ENCODE data around the gene CNBD2. TPM values are rescaled to one million over a fixed set of nuclear protein-coding genes. Genes with fewer than 3 reads are reported as not detected.
"Not testable (repeated sequence)": the region's sequence is repeated elsewhere in the genome, so short reads cannot be mapped to it uniquely, and the experiment has no call there.

CNBD2 gene
- polyA plus RNA-seq, 6 donors from 2014 or later, result 13.4 to 23.7 (median 17.5) TPM

DNA sequence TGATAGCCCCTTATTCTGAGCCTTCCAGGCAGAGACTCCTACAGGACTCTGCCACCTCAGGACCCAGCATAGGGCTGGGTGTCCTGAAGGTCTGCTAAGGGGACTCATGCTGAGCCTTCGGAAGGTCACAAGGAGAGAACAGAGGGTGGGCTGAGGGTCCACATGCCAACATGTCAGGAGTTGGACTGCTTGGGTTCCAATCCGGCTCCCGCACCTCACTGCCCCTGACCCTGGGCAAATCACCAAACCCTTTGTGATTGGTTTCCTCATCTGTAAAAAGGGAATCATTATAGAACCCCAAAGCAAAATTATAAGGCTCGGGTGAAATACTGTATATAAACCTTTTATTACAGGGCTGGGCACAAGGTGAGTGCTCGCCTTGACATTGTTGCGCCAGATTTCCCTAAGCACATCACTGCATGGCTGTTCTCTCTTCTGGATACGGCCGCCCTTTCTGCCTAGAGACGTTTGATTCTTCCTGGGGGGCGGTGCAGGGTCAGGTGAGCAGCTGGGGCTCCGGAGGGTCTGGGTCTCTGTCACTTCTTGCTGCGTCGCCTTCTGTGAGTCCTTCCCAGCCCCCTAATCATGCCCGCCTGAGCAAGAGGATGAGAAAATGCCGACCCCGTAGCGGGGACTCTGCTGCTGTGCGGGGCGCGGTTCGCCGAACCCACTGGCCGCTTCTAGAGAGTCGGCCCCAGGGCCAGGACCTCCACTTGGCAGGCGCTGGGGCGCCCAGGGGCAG is 95.7 kb downstream of the CNBD2 start:
- no peaks in the 10 kb centered on the region for H3K36me3 Mint-ChIP-seq
- H3K27ac Mint-ChIP-seq, result peak overlapping the region; percentile 10 to 96 (median 92)
- DNase-seq (no peak), ATAC-seq (ENCODE audit: low read depth in 2 of 2) (peak in 1 of 2 donors; percentile 1)
- peaks cover 0 to 7% (median 0%) of the 10 kb centered on the region in 3 donors for H3K27me3 Mint-ChIP-seq
- peaks cover 0 to 11% (median 7%) of the 10 kb centered on the region in 3 donors for H3K4me1 Mint-ChIP-seq
- peak overlapping the region; percentile 83 to 93 (median 92) for H3K4me3 Mint-ChIP-seq
- H3K9me3 Mint-ChIP-seq, result peaks cover 0 to 5% (median 0%) of the 10 kb centered on the region in 7 donors

DNA sequence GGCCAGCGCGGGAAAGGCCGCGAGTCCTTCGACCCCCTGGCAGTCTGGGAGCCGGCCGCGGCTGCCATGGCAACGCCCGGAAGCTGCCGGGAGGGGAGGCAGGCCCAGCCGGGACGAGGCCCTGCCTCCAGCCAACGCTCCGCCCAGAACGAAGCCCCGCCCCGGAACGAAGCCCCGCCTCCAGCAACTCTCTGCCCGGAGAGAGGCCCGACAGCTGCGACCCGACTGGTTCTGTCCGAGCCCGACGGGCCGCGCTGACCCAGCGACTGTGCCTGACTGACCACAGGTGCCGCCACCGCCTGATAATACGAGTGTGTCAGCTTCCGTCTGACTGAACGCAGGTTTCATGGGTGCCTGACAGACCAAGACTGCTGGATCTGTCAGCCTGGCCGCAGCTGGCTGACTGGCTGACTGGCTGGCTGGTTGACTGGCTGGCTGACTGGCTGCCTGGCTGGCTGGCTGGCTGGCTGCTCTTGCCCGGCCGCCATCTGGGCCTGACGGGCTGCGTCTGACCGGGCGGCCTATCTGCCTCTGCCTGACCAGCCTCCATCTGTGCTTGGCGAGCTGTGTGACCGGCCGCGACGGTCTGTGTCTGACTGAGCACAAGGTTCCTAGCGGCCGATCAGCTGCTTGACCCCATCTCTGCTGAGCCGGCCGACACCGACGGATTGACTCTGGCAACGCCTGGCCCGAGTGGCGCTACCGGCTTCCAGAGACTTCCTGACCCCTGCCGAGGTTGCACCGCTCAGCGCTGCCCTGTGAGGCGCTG is 96.5 kb downstream of the CNBD2 start:
- peak; percentile 94 for DNase-seq
- Mint-ChIP-seq H3K4me1 (peaks cover 0 to 11% (median 7%) of the 10 kb centered on the region in 3 donors), H3K4me3 (peak overlapping the region; percentile 83 to 93 (median 92)), H3K9me3 (peaks cover 0 to 5% (median 0%) of the 10 kb centered on the region in 7 donors), H3K36me3 (no peaks in the 10 kb centered on the region), H3K27ac (peak overlapping the region; percentile 88 to 97 (median 94)), H3K27me3 (peaks cover 4 to 13% (median 6%) of the 10 kb centered on the region in 3 donors)
- ATAC-seq (ENCODE audit: low read depth in 2 of 2), result peak; percentile 87 to 93

DNA sequence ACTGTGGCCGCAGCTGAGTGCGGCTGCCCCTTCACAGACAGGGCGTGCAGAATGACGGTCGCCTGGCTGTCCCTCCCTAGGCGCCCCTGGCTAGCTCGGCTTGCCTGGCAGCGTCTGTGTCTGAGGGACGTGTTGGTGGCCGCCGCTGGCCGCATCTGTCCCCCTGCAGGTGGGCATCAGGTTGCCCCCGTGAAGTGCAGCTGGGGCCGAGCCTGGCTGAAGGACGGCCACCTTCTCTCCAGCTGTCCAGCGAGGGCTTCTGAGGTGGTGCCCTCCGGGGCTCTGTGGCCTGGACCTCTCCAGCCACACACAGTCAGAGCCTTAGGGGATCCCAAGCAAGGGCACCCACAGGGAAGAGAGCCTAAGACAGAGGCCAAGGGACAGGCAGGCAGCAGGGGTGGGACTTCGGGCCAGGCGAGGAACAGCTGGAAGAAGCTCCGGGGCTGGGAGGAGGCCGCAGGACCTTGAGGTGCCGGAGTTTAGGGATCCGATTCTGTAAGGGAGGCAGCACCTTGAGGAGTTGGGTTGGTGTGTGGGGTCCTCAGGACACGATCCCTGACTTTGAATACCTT is 97.1 kb downstream of the CNBD2 start:
- H3K27ac Mint-ChIP-seq, result peak overlapping the region in 4 of 6 donors; percentile 51 to 94 (median 90)

DNA sequence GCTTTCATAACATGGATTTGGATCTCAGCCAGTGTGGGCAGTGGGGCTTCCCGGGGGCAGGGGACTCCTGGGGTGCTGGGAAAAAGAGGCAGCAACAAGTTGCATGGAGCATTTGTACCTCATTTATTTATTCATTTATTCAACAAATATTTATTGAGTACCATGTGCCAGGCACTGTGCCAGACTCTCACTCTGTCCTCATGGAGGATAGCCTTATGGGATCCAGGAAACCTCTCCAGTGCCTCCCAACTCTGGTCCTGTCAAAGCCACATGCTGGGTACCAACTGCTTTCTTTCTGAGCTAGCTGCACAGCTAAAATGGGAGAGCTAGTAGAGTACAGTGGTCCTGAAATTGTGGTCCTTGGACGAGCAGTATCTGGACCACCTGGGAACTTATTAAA is 98.4 kb downstream of the CNBD2 start:
- peaks cover 0 to 11% (median 7%) of the 10 kb centered on the region in 3 donors for H3K4me1 Mint-ChIP-seq
- H3K9me3 Mint-ChIP-seq, result peaks cover 0 to 3% (median 0%) of the 10 kb centered on the region in 7 donors
- DNase-seq, result no peak
- H3K36me3 Mint-ChIP-seq, result no peaks in the 10 kb centered on the region
- no peak for ATAC-seq (ENCODE audit: low read depth in 2 of 2)
- peak overlapping the region in 3 of 8 donors; percentile 25 to 43 (median 40) for H3K4me3 Mint-ChIP-seq
- no peak overlapping the region for H3K27ac Mint-ChIP-seq
- H3K27me3 Mint-ChIP-seq, result peaks cover 5 to 21% (median 13%) of the 10 kb centered on the region in 3 donors

More for the DNA sequence above, 97.1 kb downstream of the CNBD2 start:
- no peak for DNase-seq
- H3K4me1 Mint-ChIP-seq, result peaks cover 0 to 11% (median 7%) of the 10 kb centered on the region in 3 donors
- ATAC-seq (ENCODE audit: low read depth in 2 of 2), result no peak
- H3K36me3 Mint-ChIP-seq, result no peaks in the 10 kb centered on the region
- peaks cover 0 to 5% (median 0%) of the 10 kb centered on the region in 7 donors for H3K9me3 Mint-ChIP-seq
- peaks cover 5 to 14% (median 9%) of the 10 kb centered on the region in 3 donors for H3K27me3 Mint-ChIP-seq
- peak overlapping the region; percentile 83 to 93 (median 92) for H3K4me3 Mint-ChIP-seq

DNA sequence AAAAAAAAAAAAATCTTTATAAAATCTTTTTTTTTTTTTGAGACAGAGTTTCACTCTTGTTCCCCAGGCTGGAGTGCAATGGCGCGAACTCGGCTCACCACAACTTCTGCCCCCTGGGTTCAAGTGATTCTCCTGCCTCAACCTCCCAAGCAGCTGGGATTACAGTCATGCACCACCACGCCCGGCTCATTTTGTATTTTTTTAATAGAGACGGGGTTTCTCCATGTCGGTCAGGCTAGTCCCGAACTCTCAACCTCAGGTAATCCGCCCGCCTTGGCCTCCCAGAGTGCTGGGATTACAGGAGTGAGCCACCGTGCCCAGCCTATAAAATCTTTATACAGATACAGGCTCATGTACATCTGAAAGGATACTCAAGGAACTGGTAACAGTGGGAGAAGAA is 100.1 kb downstream of the CNBD2 start:
- not testable (repeated sequence) for H3K9me3 Mint-ChIP-seq; H3K36me3 Mint-ChIP-seq; H3K27ac Mint-ChIP-seq; H3K4me1 Mint-ChIP-seq; DNase-seq; ATAC-seq (ENCODE audit: low read depth in 2 of 2); H3K4me3 Mint-ChIP-seq
- H3K27me3 Mint-ChIP-seq, result peaks cover 5 to 36% (median 30%) of the 10 kb centered on the region in 3 donors

DNA sequence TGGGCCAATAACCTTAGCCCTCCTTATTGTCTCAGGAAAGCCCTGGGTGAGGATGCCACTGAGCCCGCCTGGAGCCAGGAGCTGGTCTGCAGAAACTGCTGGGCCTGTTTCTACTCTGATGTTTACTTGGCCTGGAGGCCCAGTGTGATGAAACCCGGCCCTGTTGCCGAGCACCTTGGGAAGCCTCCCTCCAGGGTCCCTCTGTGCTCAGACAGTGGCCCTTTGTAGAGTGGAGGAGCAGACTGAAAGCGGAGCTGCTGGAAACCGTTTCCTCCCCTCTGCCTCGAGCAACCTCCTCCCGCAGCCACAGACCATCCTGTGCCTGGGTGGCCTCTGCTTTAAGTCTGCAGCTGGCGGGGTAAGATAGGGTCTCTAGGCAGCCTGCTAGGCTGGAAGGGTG is 102.1 kb downstream of the CNBD2 start:
- Mint-ChIP-seq H3K4me1 (no peaks in the 10 kb centered on the region), H3K9me3 (no peaks in the 10 kb centered on the region), H3K27me3 (peaks cover 11 to 41% (median 31%) of the 10 kb centered on the region in 3 donors), H3K27ac (peak overlapping the region in 1 of 6 donors; percentile 28), H3K4me3 (no peak overlapping the region), H3K36me3 (no peaks in the 10 kb centered on the region)
- ATAC-seq (ENCODE audit: low read depth in 2 of 2), result no peak
- DNase-seq, result no peak

DNA sequence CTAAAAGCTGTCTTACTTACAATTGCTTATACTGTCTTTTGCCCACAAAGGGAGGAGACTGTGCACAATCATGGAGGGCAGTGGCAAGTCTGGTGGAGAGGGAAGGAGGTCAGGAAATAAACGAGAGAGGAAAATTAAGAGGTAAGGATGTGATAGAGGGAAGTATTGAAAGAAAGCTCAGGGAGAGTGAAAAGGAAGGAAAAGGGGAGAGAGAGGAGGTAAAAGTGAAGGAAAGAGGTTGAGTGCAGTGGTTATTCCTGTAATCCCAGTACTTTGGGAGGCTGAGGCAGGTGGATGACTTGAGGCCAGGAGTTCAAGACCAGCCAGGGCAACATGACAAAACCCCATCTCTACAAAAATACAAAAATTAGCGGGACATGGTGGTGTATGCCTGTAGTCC is 103.5 kb downstream of the CNBD2 start:
- Mint-ChIP-seq H3K9me3 (no peaks in the 10 kb centered on the region), H3K27ac (peak overlapping the region in 2 of 6 donors; percentile 27 to 82)
- ATAC-seq (ENCODE audit: low read depth in 2 of 2), result no peak

DNA sequence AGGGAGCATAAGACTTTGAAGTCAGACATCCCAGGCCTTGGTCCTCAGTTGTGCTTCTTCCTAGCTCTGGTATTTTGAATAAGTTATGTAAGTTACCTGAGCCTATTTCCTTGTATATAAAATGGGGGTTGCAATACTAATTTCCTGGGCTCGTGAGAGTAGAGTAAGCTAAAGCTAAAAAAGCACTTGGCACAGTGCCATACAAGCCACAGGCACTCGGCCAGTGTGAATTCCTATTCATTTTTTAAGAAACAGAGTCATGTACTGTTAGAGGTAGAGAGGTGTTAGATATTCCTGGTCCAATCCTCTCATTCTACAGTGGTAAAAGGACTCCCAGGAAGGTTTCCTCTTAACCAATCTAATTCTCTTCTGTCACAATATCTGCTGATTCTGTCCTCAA is 106.6 kb downstream of the CNBD2 start:
- Mint-ChIP-seq H3K36me3 (no peaks in the 10 kb centered on the region), H3K4me1 (peaks cover 0 to 2% (median 0%) of the 10 kb centered on the region in 3 donors), H3K4me3 (no peak overlapping the region), H3K9me3 (peaks cover 0 to 2% (median 0%) of the 10 kb centered on the region in 7 donors), H3K27ac (no peak overlapping the region), H3K27me3 (peaks cover 27 to 63% (median 41%) of the 10 kb centered on the region in 3 donors)
- ATAC-seq (ENCODE audit: low read depth in 2 of 2) (no peak), DNase-seq (no peak)

More for the DNA sequence above, 103.5 kb downstream of the CNBD2 start:
- H3K27me3 Mint-ChIP-seq, result peaks cover 18 to 48% (median 31%) of the 10 kb centered on the region in 3 donors
- no peaks in the 10 kb centered on the region for H3K36me3 Mint-ChIP-seq
- H3K4me1 Mint-ChIP-seq, result no peaks in the 10 kb centered on the region
- no peak for DNase-seq
- no peak overlapping the region for H3K4me3 Mint-ChIP-seq

DNA sequence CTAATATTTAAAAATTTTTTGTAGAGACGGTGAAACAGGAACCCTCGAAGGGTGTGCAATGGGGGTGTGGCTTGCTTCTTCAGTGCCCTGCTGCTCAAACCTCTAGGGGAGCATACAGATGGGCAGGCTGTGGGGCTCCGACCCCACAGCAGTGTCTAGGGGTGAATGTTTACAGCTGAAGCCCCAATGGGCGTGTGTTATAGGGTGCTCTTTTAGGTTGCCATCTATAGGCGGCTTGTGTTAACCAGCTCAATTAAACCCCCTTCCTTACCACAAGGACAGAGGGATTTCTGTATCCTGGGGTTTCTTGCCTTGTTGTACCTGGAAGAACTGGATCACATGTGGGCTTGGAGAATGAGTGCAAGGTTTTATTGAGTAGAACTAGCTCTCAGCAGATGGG is 109.4 kb downstream of the CNBD2 start:
- ATAC-seq (ENCODE audit: low read depth in 2 of 2), result peak in 1 of 2 donors; percentile 37
- peaks cover 28 to 41% (median 35%) of the 10 kb centered on the region in 3 donors for H3K27me3 Mint-ChIP-seq
- not testable (repeated sequence) for H3K27ac Mint-ChIP-seq, H3K4me1 Mint-ChIP-seq, H3K4me3 Mint-ChIP-seq, H3K9me3 Mint-ChIP-seq, DNase-seq, H3K36me3 Mint-ChIP-seq

DNA sequence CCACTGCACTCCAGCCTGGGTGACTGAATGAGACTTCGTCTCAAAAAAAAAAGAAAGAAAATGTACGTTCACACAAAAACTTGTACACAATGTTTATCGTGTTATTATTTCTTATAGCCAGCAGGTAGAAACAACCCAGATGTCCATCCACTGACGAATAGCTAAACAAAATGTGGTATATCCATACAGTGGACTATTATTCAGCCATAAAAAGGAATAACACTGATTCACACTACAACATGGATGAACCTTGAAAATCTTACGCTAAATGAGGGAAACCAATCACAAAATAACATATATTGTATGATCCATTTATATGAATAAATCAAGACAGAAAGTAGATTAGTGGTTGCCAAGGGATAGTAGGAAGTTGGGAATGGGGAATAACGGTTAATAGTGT is 111.1 kb downstream of the CNBD2 start:
- Mint-ChIP-seq H3K9me3 (peaks cover 0 to 4% (median 2%) of the 10 kb centered on the region in 7 donors), H3K4me3 (no peak overlapping the region), H3K27me3 (peaks cover 27 to 41% (median 36%) of the 10 kb centered on the region in 3 donors), H3K4me1 (peaks cover 0 to 2% (median 0%) of the 10 kb centered on the region in 3 donors), H3K27ac (no peak overlapping the region), H3K36me3 (peaks cover 0 to 4% of the 10 kb centered on the region in 2 donors)
- ATAC-seq (ENCODE audit: low read depth in 2 of 2), result no peak
- no peak for DNase-seq

DNA sequence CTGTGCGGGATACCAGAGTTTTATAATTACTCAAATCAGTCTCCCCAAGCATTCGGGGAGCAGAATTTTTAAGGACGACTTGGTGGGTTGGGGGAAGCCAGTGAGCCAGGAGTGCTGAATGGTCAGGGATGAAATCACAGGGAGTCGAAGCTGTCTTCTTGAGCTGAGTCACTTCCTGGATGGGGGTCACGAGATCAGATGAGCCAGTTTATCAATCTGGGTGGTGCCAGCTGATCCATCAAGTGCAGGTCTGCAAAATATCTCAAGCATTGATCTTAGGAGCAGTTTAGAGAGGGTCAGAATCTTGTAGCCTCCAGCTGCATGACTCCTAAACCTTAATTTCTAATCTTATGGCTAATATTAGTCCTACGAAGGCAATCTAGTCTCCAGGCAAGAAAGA is 111.6 kb downstream of the CNBD2 start:
- H3K4me1 Mint-ChIP-seq; ATAC-seq (ENCODE audit: low read depth in 2 of 2): not testable (repeated sequence)

More for the DNA sequence above, 111.6 kb downstream of the CNBD2 start:
- H3K4me3 Mint-ChIP-seq, H3K27ac Mint-ChIP-seq, DNase-seq, H3K36me3 Mint-ChIP-seq, H3K9me3 Mint-ChIP-seq: not testable (repeated sequence)
- peaks cover 32 to 39% (median 35%) of the 10 kb centered on the region in 3 donors for H3K27me3 Mint-ChIP-seq
